Epidermal melanocyte (primary cell): Measurements from ENCODE around the gene TFEB.

Experiments
- DNase-seq: peaks from one replicate; pipeline ENCODE4 v3.0.0; 2011; ENCODE audit warnings: low spot score; ENCODE audit not compliant: insufficient read length

The TFEB gene

DNA sequence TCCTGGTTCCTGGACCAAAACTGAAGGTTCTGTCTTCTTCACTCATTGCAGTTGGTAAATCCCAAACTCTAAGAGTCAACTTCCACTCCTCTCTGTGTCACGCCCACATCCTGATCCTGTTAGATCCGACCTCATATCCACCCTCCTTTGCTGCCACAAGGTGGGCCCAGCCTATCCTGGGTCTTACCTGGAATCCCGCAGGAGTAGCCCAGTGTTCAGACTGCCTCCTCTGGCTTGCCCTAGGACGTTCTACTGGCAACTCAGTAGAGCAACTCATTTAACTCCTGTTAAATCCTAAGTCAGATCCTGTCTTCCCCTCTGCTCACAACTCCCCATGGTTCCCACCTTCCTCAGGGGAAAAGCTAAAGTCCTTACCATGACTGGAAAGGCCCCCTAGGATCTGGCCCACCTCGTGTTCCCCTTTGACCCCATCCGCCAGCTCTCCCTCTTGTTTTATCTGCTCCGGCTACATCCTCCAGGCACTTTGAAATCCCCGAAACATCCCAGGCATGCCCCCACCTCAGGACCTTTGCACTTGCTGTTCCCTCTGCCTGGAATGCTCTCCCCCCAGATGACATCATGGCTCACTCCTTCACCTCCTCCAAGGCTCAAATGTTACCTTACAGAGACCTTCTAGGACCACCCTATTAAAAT is 43.9 kb downstream of the TFEB start:
- DNase-seq = no peak

- DNase-seq = no peak
These were observed 44.7 kb downstream of the TFEB start for GRCh38 chr6:41690541-41691330.

DNA sequence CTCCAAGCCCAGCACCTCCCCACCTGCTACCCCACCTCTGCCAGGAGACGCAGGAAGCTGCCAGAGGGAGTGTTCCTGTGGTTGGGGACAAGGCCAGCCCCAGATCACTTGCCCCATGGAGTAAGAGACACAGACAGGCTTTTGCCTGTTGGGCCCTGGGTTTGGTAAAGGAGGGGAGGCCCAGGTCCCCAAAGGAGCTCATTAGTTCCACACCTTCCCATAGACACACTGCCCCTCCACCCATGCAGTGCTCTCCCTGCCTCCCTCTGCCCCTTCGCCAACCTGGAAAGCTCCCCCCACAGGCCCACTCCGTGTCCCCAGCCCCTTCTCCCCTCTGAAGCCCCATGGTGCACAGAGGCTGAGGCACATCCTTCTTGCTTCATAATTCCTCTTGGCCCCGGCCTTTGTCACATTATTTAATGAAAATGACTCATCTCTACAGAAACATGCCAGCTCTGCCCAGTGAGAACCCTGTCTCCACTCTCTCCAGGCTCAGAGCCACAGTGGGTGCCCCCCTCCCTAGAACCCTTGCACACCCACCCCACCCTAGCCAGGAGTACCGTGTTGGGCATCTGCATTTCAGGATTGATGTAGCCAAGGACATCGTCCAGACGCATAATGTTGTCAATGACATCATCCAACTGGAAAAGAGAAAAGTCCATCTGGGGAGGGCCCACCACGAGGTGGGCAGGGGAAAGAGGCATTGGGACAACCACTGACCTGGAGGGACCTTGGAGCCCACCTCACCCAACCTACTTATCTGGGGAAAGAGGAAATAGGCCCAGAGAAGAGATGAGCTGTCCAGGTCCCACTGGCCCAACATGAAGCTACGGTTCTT is 46.0 kb downstream of the TFEB start:
- no peak for DNase-seq

DNA sequence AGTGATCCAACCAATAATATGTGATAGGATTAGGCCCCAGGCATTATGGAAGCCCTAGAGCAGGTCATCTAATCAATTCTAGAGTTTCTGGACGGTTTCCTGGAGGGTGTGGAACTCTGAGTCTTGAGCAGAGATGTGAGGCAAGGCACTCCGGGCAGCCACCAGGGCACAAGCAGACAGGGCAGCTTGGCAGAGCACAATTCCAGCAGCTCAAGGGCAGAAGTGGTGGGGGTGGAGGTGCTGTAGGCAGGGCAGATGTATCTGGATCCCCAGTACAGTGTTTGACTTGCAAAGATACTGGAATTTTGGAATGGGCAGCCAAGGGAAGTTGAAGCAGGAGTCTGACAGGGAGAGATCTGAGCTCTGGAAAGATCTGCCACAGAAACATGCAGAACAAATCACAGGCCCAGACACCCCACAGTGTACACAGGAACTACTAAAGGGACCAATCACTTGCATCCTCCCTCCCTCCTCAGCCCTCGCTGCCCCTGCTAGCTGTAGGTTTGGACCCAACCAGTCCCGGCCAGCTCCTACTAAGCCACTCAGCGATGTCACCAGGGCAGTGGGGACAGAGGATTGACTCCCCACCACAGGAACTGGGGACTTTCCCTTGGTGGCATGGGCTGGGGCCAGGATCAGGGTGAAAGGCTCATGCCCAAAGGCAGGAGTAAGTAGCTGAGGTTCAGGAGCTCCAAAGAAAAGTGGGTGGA is 47.0 kb downstream of the TFEB start:
- DNase-seq = no peak

- DNase-seq = no peak
These were observed 47.8 kb downstream of the TFEB start for GRCh38 chr6:41687501-41688175.

GRCh38 chr6:41685641-41686380 is 49.6 kb downstream of the TFEB start:
- no peak for DNase-seq

GRCh38 chr6:41684311-41685180 is 50.9 kb downstream of the TFEB start:
- no peak for DNase-seq

DNA sequence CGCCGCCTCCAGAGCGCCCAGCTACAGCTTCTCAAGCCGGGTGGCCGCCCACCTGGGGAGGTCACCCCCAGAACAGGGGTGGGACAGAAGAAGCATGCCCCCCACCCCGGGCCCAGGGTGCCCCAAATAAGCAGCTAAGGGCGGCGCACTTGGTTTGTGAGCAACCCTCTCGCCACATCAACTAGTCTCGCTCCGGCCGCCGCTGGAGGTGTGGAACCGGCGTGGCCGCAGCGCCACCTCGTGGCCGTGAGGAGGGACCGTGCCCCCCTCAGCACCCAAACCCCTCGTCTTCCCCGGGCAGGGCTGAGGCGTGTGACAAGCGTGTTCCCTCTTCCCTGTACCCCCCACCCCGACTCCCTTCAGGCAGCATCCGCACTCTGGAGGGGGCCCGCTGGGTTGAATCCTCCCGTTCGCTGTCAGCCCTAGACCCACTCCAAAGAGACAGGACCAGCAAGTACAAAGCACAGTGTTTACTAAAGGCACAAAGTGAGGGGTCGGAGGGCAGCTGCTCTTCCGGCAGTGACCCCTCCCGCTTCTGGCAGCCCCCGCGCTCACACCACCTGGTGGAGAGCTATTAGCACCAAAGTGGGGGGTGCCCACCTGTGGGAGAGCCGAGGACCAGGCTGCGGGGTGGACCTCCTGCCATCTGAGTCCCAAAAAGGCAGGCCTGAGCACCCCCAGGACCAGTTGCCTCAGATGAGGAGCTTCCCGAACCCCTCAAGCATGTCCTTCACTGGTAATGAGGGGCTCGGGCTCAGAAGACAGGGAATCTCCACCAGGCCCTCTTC is 51.7 kb downstream of the TFEB start:
- peak; percentile 79 for DNase-seq

DNA sequence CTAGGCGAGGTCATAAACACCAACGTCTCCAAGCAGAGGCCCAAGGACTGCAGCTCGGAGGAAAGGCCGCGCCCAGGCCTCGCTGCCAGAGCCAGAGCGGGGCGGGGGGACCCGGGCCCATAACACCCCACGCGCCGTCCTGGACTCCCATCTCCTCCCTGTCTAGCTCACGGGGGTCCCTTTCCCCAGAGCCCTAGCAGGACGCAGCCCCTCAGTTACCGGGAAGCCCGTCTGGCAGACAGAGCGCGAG is 52.2 kb downstream of the TFEB start:
- no peak for DNase-seq

- no peak for DNase-seq
These were observed 52.7 kb downstream of the TFEB start for GRCh38 chr6:41682497-41683272.

- peak; percentile 96 for DNase-seq
These were observed 53.3 kb downstream of the TFEB start for GRCh38 chr6:41682056-41682477.

DNA sequence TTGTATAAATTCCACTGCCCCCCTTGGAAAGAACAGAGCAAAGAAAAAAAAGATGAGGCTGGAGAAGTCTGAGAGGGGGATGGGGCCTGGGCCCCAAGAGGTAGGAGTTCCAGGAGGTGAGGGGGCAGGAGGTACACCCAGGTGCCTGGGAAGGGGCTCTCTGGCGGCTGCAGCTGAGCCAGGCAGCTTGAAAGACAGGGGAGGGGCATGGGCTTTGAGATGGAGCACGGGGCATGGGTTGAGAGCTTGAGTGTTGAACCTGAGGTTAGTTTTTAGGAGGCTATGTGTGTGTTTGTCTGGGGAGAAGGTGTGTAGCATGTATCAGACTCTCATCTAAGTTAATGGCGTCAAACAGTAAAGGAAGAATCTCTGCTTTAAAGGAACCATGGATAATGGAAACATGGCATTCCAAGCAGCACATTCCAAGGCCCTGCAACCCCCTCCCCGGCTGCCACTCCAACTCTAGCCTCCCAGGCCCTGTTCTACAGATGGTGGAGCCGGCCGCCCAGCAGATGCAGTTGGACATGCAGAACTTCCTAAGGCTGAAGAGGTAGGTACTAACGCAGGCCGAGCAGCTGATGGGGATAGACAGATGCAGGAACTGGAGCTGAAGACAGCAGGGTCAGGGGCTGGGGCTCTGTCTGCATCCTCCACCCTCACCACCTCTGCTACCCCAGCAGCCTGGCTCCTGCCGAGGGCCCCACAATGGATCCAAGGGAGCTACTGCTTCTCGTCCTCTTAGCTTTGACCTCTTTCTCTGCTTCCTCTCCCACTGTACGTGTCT is 55.0 kb downstream of the TFEB start:
- DNase-seq = no peak

DNA sequence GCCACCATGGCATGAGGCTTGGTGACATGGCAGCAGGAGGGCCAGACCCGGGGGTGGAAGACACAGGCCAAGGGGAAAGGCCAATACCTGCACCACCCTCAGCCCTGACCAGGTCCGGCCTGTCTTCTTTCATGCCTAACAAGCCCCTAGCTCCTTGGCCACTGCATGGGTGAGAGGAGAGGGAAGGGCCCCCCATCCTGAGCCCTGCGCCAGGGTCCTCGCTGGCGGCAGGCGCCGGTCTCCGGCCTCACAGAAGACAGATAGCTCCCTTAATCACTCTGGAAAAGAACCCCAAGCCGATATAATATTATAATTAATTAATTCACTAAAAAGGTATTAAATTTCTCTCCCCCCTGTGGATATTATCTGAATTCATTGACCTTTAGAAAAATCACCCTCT is 55.7 kb downstream of the TFEB start:
- DNase-seq = no peak

- no peak for DNase-seq
These were observed 56.8 kb downstream of the TFEB start for GRCh38 chr6:41678511-41679084.

DNA sequence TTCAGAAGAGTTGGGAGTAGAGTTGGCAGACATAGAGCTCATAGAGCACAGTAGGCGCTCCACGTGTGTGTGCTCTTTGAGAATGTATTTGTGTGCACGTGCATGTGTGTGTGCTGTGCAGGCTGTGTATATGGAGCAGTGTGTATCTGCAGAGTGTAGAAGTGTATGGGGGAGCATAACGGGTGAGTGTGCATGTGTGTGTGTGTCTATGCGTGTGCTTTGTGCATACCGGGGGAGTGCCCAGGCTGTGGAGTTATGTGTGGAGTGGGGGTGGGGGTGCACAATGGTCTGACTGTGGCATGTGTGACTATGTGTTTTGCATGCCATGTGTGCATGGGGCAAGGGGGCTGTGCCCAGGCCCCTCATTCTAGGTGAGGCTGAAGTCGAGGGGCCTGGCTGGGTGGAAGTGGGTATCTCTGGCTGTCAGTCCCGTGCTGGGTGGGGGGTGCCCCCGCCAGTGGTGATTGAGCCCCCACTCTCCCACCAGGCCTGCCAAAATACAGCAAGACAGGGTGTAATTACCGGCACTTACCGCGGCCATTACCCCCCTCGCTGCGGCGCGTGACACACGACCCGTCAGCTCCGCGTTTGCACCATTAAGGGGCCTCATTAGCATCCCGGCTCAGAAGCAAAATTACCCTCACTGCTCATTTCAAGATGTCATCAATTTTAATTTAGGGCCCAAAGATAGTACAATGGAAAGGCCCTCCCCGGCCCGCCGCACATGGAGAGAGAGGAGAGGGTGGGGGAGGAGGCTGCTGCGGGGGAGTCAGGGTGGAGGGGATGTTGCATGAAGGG is 58.1 kb downstream of the TFEB start:
- DNase-seq = no peak

- DNase-seq = no peak
These were observed 59.0 kb downstream of the TFEB start for GRCh38 chr6:41676431-41676830.
